GM18858 (cell line): Measurements from ENCODE around the gene FAM149B1.
"Not testable (repeated sequence)": the region's sequence is repeated elsewhere in the genome, so short reads cannot be mapped to it uniquely, and the experiment has no call there.

Experiments used
- ATAC-seq: cut with Tn5 transposase; IDR thresholded peaks from one replicate; pipeline ENCODE4 v1.9.1; 2021; ENCODE audit not compliant: unreplicated experiment

The FAM149B1 gene

GRCh38 chr10:73232887-73233286 lies 65.0 kb downstream of the FAM149B1 start:
- ATAC-seq: no peak

- ATAC-seq: no peak
Measured at GRCh38 chr10:73233883-73234282, 66.0 kb downstream of the FAM149B1 start.

- ATAC-seq: no peak
Measured at GRCh38 chr10:73234695-73235094, 66.8 kb downstream of the FAM149B1 start.

DNA sequence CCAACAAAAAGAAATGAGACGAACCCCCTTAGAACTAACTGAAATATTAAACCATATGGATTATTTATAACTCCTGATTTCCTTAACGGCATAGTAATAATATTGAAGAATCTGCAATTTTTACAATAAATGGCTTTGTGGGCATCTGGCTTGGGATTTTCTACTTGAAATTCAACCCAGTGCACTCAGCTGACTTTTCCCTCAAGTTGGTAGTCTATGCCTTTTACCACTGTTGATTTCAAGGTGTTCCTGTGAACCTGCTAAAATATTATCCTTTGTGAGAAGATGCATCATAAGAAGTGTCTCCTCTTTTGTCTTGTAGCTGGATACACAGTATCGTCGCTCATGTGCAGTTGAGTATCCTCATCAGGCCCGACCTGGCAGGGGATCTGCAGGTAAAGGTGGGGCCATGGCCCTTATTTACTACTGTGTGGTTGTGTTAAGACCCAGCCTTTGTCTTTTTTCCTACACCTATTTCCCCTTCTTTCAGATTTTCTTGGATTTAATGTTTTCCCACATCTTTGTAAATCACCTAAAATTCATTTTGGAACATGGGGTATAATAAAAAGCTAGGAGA lies 71.2 kb downstream of the FAM149B1 start:
- ATAC-seq: no peak

DNA sequence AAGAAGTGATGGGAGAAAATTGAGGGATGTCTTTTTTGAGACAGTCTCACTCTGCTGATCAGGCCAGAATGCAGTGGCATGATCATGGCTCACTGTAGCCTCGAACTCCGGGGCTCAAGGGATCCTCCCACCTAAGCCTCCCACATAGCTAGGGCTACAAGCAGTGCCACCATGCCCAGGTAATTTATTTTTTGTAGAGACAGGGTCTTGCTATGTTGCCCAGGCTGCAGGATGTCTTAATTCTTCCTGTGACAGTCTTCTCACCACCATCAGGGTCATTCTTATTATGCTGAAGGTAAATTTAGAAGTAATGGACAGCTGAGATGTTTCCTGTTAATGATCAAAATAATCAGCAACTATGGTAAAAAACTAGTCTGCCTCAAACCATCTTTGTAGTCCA lies 72.0 kb downstream of the FAM149B1 start:
- ATAC-seq: no peak

DNA sequence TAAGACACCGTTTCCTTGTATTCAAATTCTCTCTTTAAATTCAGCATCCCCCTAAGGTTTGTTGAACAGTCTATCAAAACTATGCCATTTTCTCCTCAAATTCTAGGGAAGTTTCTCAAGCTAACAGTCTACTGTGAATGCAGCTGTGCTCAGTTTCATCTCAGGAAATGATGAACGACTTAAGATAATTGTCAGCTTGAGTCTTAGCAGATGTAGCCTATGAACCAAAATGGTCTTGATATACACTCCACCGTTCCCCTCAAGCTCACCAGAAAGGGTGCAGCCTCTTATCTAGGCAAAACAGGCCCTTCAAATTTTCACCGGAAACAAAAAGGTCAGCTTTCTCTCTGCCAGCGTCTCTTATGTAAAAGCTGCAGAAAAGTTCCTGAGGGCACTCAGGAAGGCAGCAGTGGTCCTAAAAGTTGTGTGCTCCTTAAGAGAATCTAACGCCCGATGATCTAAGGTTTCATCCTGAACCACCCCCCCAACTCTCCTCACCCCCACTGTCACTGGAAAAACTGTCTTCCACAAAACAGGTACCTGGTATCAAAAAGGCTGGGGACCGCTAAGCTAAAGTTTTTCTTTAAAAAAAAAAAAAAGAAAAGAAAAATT lies 77.1 kb downstream of the FAM149B1 start:
- ATAC-seq: no peak

DNA sequence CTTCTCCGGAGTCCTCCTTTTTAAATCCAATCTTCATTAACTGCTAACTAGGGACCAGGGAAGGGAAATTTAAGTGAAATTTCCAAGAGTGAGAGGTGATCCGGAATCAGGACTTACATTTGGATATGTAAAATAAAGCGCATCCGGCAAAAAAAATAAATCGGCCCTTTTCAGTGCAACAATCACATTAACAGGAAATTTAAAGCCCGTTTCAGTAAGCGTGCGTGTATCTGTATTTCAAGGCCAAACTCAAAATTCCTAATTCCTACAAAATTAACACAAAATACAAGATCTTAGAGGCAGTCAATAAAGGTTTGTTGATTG lies 78.4 kb downstream of the FAM149B1 start:
- no peak for ATAC-seq

GRCh38 chr10:73246646-73247508 lies 79.0 kb downstream of the FAM149B1 start, which contains the start of gene DNAJC9:
TSS of gene DNAJC9 (minus strand) at chr10:73247255. CDS start at chr10:73247189, 66 bp downstream.
- peak; percentile 63 for ATAC-seq

- ATAC-seq: no peak
Measured at GRCh38 chr10:73247509-73248258, 79.8 kb downstream of the FAM149B1 start.

DNA sequence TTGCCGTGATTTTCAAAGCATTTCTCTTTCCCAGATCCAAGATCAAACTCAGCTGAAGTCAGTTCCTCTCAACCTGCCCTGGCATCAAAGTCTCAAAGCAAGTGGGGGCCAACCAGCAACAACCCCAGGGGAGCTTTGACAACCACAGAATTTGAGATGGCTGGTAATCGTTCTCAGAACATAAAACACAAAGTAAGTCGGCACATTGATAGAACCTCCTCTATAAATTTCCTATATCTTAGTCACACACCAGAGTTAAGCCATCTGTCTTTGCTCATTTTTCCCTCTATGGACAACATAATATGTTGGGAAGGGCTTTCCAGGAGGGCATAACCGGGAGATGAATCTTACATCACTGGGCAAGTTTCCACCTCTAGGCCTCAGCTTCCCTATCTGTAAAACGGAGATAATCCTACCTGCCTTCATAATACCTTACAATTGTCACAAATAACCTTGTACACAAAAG lies 80.4 kb downstream of the FAM149B1 start:
- ATAC-seq: no peak

DNA sequence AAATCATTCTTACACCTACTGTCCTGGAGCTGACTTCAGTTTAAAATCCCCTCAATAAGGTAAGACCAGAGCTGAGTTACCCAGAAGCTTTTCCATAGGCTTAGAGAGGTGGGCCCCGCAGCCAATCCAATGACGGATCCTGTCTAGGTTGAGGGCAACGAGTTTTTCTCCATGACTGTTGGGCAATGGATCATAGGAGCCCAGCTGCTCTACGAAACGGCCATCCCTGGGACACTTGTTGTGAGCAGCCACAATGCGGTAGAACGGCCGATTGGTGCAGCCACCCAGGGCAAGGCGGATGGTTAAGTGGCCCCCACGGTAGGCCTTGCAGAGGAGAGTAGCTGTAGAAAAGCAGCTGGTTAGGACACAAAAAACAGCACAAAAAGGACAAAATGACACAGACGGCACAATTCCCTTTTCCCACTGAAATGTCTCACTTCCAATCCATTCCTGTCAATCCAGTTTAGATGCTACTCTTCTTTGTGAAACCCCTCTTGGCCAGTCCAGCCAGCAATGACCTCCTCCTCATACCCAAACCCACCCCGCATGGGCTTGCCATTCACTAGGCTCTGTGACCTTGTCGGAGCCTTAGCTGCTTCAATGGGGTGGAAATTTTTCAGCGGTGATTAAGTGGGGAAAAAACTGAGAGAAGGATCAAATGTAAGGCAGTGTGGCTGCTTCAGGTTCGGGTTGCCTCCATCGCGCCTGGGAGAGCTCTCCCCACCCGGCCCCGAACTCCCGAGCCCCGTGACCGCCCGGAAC lies 83.9 kb downstream of the FAM149B1 start:
- no peak for ATAC-seq

DNA sequence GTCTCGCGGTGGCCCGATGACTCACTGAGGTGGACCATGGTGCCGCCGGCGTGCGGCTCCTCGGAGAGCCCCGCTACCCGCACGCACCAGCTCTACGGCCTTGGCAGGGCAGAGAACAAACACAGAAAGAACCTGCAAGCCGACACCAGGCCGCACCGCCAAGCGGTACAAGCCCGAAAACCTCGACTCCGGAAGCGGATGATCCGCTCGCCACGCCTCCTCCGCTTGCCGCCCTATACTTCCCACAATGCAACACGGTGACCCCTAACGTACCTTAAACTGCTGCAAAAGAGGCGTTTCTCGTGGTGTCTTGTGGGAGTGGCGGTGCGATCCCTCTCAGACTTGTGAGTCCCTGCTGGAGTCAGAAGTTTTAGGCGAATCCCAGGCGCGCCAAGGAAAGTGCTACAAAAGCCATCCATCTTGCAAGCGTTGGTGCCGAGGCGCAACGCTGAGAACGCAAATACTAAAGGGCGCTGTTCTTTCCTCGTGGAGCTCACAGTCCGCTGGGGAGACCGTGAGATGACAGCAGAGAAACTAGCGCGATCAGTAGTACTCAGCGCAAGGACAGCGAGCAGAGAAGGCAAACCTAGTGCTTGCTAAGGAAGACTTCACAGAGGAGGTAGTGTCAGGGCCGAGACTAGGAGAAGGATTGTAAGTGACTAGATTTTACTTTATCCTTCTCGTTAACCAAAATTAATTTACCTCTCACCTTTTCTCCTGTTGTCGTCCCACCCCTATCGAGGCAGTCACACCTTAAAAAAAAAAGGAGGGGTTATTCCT lies 84.7 kb downstream of the FAM149B1 start, which contains the start of gene MRPS16:
Gene MRPS16, minus strand, starts transcription at position 200 of the 780 bp plus-strand sequence. Its CDS starts 162 bp downstream, at position 38.
- ATAC-seq: peak; percentile 70

DNA sequence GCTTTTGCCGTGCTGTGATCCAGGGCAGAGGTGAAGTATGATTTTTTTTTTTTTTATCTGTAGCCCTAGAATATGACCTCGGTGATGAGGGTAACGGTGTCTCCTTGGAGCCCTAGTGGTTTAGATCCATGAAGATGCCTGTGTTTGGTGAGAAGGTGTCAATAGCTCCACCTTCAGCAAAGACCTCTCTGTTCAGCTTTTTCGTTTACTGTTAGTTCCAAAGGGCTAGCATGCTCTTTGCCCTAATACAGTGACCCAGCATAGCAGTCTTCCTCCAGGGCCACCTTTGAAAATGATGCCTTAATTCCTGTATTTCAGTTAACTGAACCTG lies 85.3 kb downstream of the FAM149B1 start:
- no peak for ATAC-seq

GRCh38 chr10:73258612-73259011 lies 90.7 kb downstream of the FAM149B1 start:
- not testable (repeated sequence) for ATAC-seq

DNA sequence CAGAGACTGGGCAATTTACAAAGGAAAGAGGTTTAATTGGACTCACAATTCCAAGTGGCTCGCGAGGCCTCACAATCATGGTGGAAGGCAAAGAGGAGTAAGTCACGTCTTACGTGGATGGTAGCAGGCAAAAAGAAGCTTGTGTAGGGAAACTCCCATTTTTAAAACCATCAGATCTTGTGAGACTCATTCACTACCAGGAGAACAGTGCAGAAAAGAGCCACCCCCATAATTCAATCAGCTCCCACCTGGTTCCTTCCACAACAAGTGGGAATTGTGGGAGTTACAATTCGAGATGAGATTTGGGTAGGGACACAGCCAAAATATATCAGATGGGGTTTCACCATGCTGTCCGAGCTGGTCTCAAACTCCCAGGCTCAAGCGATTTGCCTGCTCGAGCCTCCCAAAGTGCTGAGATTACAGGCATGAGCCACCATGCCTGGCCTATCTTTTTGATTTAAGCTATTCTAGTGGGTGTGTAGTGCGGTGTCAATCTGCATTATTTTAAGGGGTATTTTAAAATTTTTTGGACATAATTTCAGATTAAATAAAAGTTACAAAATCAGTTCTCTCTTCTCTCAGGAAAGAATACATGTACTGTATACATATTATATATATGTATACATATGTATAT lies 93.6 kb downstream of the FAM149B1 start:
- ATAC-seq: no peak

DNA sequence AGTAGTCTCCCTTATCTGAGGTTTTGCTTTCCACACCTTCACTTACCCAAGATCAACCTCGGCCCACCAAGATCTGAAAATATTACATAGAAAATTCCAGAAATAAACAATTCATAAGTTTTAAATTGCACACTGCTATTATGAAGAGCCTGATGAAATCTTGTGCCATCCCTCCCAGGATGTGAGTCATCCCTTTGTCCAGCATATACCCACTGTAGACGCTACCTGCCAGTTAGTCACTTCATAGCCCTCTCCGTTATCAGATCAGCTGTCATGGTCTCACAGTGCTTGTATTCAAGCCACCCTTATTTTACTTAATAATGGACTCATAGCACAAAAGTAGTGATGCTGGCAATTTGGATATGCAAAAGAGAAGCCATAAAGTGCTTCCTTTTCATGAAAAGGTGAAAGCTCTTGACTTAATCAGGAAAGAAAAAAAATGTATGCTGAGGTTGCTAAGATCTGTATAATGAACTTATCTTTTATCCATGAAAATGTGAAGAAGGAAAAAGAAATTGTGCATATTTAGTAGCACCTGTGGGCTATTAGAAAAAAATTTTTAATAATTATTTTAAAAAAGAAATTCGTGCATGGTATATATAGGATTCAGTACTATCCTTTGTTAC lies 94.3 kb downstream of the FAM149B1 start:
- no peak for ATAC-seq

- ATAC-seq: no peak
Measured at GRCh38 chr10:73262880-73263555, 95.1 kb downstream of the FAM149B1 start.

DNA sequence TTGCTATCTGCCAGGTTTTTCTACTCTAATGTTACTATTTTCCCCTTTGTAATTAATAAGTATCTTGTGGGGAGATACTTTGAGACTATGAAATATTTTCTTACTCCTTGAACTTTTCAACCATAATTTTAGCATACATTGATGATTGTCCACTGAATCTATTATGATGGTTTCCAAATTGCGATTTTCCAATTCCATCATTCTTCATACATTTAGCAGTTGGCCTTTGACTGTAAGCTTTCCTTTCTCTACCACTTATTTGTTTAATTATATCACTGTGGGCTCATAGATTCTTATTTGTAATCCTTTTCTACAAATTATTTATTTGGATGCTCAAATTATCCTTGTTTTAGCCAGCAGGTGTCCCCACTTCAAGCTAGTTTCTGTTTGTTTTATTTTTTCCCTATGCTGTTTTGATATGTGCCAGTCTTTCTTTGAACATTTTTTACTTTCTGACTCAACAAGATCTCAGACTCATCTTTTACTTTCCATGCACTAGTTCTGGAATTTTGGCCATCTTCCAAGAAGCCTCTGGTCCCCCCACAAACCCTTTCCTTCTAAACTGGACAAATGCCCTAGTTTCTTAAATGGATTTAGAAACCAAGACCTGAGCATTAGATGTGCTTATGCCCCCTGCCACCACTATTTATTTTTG lies 95.9 kb downstream of the FAM149B1 start:
- ATAC-seq: no peak
